Cardiac fibroblast (primary cell): Measurements from ENCODE around the gene RNH1.
A peak's percentile ranks its signal among the peaks of the same experiment; 100 is the strongest.

Source experiments
- DNase-seq, 2 donors: peaks; one replicate each; pipeline versions ENCODE4 v3.0.0 to v3.0.0-alpha.2; 2010; ENCODE audit warnings: low read depth in 2 of 2
- H3K4me3 ChIP-seq, 2 donors: replicated peaks in 1 of 2; 1 replicate in 1 of 2; 2 replicates in 1 of 2; pipeline ENCODE4 v1.5.1; 2011; ENCODE audit warnings: low read depth in 2 of 2, low read length in 2 of 2, mild to moderate bottlenecking in 2 of 2, moderate library complexity in 1 of 2
- TF ChIP-seq, protein P1 (sequence below): IDR thresholded peaks from one replicate; pipeline ENCODE4 v1.5.1; 2011; ENCODE audit warnings: low read depth, mild to moderate bottlenecking, low read length, inconsistent platforms

RNH1 gene

DNA sequence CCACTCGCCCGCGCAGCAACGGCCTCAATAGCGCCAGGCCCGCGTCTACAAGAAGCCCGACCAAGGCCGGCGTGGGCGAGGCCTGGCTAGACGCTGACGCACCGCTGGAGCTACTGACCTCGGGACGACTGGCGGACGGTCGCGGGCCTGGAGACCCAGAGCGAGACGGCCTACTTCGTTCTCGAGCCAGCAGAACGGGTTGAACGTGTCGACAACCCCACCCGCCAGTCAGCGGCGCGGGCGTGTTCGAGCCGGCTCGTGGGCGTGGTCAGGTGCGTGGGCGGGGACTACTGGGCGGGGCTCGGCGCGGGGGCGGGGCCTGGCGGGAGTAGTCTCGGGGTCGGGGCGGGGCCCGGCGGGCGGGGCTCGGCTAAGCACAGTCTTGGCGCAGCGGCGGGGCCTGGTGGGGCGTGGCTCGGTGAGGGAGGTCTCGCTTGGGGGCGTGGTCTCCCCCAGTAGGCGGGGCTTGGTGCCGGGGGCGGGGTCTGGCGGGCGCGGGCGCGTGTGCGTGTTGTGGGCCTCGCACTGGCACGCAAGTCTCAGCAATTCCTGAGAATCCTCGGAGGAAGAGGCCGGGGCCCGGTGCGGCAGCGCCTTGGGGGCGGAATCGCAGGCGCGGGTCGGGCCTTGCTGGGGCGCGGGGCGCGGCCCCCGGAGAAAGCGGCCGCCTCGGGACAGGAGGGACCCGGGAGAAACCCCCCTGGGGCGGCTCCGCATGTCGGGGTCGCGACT lies at the start of gene RNH1:
TSS of gene RNH1 (minus strand) at position 248 of the 732 bp plus-strand sequence. CDS start 5,080 bp downstream, outside the sequence.
- DNase-seq = peak; percentile 96 to 99
- TF ChIP-seq, protein P1, sequence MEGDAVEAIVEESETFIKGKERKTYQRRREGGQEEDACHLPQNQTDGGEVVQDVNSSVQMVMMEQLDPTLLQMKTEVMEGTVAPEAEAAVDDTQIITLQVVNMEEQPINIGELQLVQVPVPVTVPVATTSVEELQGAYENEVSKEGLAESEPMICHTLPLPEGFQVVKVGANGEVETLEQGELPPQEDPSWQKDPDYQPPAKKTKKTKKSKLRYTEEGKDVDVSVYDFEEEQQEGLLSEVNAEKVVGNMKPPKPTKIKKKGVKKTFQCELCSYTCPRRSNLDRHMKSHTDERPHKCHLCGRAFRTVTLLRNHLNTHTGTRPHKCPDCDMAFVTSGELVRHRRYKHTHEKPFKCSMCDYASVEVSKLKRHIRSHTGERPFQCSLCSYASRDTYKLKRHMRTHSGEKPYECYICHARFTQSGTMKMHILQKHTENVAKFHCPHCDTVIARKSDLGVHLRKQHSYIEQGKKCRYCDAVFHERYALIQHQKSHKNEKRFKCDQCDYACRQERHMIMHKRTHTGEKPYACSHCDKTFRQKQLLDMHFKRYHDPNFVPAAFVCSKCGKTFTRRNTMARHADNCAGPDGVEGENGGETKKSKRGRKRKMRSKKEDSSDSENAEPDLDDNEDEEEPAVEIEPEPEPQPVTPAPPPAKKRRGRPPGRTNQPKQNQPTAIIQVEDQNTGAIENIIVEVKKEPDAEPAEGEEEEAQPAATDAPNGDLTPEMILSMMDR = no peak
- peak within 1 kb of the TSS; percentile 90 to 92 for H3K4me3 ChIP-seq

DNA sequence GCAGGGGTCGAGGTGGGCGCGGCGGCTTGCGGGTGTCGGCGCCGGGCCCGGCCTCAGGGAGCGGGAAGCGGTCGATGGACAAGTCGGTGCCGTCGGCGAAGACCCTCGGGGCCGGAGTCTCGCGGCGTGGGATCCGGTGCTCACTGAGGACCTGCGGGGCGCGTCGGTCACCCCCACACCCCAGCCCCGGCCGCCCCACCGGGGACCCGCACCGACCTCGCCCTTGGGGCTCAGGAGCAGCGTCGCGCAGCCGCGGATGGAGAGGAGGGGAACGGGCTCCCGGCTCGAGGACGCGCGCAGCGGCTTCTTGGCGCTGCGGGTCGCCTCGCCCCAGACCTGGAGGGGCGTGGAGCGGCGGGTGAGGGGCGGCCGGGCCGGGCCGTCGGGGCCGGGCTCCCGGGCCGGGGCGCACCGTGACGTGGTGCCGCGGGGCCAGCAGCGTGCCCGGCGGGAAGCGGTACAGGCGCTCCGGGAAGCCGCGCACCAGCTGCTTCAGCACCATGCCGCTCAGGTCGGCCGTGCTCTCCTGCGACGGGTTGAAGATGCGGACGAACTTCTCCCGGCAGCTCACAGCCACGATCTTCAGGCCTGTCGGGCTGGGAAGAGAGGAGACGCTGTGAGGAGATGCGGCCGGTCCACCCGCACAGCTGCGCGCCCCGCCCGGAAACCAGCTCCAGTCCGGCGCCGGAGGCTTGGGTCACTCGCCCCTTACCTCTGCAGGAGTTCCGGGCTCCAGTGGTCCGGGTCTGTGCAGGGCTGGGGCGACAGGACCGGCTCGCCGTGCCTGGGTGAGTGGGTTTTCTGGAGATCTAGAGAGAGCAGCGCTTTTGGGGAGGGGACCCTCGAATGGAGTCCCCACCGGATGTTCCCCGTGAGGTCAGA lies 49.0 kb upstream of the RNH1 start:
- no peak for DNase-seq
- H3K4me3 ChIP-seq = no peak overlapping the region
- TF ChIP-seq, protein P1 = no peak

GRCh38 chr11:555227-555779 lies 48.3 kb upstream of the RNH1 start:
- TF ChIP-seq, protein P1 = no peak
- no peak for DNase-seq
- no peak overlapping the region for H3K4me3 ChIP-seq

- no peak overlapping the region for H3K4me3 ChIP-seq
- DNase-seq = peak; percentile 34 to 38
- TF ChIP-seq, protein P1 = peak; percentile 52
Observed at GRCh38 chr11:554428-555226, 47.6 kb upstream of the RNH1 start.

DNA sequence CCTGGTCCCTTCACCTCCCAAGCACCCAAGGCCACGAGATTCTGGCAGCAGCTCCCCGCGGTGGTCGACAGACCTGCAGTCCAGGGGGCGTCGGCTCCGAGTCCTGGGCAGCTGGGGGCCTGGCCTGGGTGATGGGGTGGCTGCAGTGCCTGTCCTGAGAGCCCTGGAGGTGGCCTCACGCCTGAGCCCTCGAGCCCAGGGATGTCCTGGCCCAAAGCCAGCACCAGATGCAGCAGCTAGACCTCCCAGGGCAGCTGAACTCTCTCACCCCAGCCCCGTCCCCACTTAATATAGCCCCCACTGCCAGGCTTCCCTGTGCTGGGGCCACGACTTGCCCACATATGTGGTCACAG lies 46.9 kb upstream of the RNH1 start:
- TF ChIP-seq, protein P1 = no peak
- no peak overlapping the region for H3K4me3 ChIP-seq
- no peak for DNase-seq
